ENCODE results near the gene ZNF862. TPM values are rescaled to one million over a fixed set of nuclear protein-coding genes. Genes with fewer than 3 reads are reported as not detected.

The ZNF862 gene
- total and polyA plus RNA-seq, 7 donors, result 1.4 to 7.8 (median 5.3) TPM

DNA sequence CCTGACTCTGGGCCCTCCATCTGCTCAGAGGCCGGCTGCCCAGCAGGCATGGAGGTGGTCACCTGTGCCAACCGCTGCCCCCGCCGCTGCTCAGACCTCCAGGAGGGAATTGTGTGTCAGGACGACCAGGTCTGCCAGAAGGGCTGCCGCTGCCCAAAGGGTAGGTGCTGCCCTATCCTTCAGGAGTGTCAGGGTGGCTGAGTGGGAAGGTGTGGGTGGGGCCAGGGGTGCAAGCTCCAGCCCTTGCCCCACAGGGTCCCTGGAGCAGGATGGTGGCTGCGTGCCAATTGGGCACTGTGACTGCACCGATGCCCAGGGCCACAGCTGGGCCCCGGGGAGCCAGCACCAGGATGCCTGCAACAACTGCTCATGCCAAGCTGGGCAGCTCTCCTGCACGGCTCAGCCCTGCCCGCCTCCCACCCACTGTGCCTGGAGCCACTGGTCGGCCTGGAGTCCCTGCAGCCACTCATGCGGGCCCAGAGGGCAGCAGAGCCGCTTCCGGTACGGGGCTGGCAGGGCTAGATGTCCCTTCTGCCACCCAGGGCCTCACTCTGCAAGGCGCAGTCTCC lies 17.5 kb upstream of the ZNF862 start:
- 39 to 55% (median 44%) methylated on average over 17 of the region's 17 CpGs for WGBS, 3 donors
- TF ChIP-seq, protein P1, sequence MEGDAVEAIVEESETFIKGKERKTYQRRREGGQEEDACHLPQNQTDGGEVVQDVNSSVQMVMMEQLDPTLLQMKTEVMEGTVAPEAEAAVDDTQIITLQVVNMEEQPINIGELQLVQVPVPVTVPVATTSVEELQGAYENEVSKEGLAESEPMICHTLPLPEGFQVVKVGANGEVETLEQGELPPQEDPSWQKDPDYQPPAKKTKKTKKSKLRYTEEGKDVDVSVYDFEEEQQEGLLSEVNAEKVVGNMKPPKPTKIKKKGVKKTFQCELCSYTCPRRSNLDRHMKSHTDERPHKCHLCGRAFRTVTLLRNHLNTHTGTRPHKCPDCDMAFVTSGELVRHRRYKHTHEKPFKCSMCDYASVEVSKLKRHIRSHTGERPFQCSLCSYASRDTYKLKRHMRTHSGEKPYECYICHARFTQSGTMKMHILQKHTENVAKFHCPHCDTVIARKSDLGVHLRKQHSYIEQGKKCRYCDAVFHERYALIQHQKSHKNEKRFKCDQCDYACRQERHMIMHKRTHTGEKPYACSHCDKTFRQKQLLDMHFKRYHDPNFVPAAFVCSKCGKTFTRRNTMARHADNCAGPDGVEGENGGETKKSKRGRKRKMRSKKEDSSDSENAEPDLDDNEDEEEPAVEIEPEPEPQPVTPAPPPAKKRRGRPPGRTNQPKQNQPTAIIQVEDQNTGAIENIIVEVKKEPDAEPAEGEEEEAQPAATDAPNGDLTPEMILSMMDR (IDR thresholded peaks at IDR 0.05), result no peak
- Histone ChIP-seq H3K4me3 (no peak overlapping the region), H3K27me3 (ENCODE audit: insufficient read depth in 3 of 3, low read length in 2 of 3) (no peaks in the 10 kb centered on the region), H3K36me3 (ENCODE audit: insufficient read depth in 1 of 2, low read depth in 1 of 2) (no peaks in the 10 kb centered on the region), H3K9me3 (no peaks in the 10 kb centered on the region), H3K27ac (no peak overlapping the region), H3K4me1 (no peaks in the 10 kb centered on the region)
- ATAC-seq, result peak in 1 of 4 donors; percentile 29
- peak; percentile 13 to 41 for DNase-seq
- intact Hi-C loops (cut with DNase I), result no loop called here

DNA sequence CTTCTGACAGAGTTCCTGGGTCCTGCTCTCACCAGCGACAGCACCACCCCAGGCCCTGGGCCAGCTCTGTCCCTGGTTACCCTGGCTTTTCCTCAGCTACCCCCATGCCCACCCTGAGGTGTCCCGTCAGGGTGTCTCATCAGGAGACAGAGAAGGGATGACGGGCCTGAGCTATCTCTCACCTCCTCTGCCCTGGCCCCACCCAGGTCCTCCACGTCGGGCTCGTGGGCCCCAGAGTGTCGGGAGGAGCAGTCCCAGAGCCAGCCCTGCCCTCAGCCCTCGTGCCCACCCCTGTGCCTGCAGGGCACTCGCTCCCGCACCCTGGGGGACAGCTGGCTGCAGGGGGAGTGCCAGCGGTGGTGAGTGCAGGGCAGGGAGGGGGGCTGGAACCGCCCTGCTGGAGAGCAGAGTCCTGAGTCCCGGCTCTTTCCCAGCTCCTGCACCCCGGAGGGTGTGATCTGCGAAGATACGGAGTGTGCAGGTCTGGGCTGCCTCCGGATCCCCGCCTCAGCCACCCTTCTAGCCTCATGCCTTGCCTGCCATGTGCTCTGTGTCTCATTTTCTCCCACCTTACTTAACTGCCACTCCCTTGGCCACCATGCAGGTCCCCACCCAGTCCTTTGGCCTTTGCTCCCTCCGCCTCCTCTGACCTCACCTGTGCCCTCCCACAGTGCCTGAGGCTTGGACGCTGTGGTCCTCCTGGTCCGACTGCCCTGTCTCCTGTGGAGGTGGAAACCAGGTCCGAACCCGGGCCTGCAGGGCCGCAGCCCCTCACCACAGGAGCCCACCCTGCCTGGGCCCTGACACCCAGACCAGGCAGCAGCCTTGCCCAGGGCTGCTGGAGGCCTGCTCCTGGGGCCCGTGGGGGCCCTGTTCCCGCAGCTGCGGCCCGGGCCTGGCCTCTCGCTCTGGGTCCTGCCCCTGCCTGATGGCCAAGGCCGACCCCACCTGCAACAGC lies 16.7 kb upstream of the ZNF862 start:
- H3K4me1 ChIP-seq, result no peaks in the 10 kb centered on the region
- no peaks in the 10 kb centered on the region for H3K9me3 ChIP-seq
- H3K27me3 ChIP-seq (ENCODE audit: insufficient read depth in 3 of 3, low read length in 2 of 3), result no peaks in the 10 kb centered on the region
- DNase-seq, result peak; percentile 11 to 48
- WGBS, 3 donors, result 67 to 79% (median 69%) methylated on average over 28 to 30 of the region's 30 CpGs
- no peaks in the 10 kb centered on the region for H3K36me3 ChIP-seq (ENCODE audit: insufficient read depth in 1 of 2, low read depth in 1 of 2)
- TF ChIP-seq, protein P1 (IDR thresholded peaks at IDR 0.05), result no peak
- no peak overlapping the region for H3K27ac ChIP-seq
- ATAC-seq, result no peak
- intact Hi-C loops (cut with DNase I), result no loop called here
- H3K4me3 ChIP-seq, result no peak overlapping the region

DNA sequence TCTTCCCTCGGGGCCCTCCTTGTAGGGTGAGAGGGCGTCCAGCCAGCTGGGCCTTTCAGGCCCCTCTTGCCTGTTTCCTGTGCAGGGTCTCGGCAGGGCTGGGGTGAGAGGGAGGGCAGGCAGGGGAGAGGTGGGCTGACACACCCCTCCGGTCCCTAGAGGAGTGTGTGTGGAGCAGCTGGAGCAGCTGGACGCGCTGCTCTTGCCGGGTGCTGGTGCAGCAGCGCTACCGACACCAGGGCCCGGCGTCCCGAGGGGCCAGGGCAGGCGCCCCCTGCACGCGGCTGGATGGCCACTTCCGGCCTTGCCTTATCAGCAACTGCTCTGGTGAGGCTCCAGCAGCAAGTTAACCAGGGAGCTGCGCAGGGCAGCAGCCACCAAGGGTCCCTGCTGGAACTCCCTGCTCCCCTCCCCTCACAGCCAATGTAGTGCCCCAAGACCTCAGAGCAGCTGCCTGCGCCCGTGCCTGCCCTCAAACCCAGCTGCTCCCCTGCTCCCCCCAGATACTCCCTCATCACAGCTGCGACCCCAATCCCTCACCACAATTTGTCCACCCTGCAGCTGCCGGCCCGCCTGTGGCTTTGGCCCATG lies 15.7 kb upstream of the ZNF862 start:
- no peak for ATAC-seq
- no peaks in the 10 kb centered on the region for H3K4me1 ChIP-seq
- no peak overlapping the region for H3K4me3 ChIP-seq
- DNase-seq, result peak; percentile 4 to 43
- no peaks in the 10 kb centered on the region for H3K36me3 ChIP-seq (ENCODE audit: insufficient read depth in 1 of 2, low read depth in 1 of 2)
- no peaks in the 10 kb centered on the region for H3K9me3 ChIP-seq
- intact Hi-C loops (cut with DNase I), result no loop called here
- TF ChIP-seq, protein P1 (IDR thresholded peaks at IDR 0.05), result no peak
- WGBS, 3 donors, result 53 to 61% (median 54%) methylated on average over 15 to 22 of the region's 22 CpGs
- no peak overlapping the region for H3K27ac ChIP-seq
- H3K27me3 ChIP-seq (ENCODE audit: insufficient read depth in 3 of 3, low read length in 2 of 3), result no peaks in the 10 kb centered on the region

DNA sequence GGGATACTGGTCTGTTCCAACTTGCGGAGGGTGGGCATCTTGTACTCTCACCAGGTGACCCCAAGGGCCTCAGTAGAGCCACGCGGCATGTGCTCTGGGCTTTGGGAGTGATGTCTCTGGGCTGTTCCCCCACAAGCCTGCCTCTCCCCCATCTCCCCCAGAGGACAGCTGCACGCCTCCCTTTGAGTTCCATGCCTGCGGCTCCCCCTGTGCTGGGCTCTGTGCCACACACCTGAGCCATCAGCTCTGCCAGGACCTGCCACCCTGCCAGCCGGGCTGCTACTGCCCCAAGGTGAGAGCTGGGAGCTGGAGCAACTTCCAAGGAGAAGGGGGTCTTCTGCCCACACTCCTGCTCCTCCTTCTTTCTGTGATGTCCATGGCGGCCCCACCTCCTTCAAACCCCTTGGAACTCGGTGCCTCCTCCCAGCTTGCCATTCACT lies 15.0 kb upstream of the ZNF862 start:
- TF ChIP-seq, protein P1 (IDR thresholded peaks at IDR 0.05), result no peak
- Histone ChIP-seq H3K36me3 (ENCODE audit: insufficient read depth in 1 of 2, low read depth in 1 of 2) (no peaks in the 10 kb centered on the region), H3K4me3 (no peak overlapping the region), H3K27ac (no peak overlapping the region), H3K9me3 (no peaks in the 10 kb centered on the region), H3K4me1 (no peaks in the 10 kb centered on the region), H3K27me3 (ENCODE audit: insufficient read depth in 3 of 3, low read length in 2 of 3) (no peaks in the 10 kb centered on the region)
- WGBS, 3 donors, result 54 to 76% (median 62%) methylated on average over 7 to 8 of the region's 8 CpGs
- DNase-seq, result peak; percentile 9 to 39
- no peak for ATAC-seq
- intact Hi-C loops (cut with DNase I), result no loop called here

All from psoas muscle (tissue), 8 donors.